ENCODE results near the gene SYNPO2.

DNA sequence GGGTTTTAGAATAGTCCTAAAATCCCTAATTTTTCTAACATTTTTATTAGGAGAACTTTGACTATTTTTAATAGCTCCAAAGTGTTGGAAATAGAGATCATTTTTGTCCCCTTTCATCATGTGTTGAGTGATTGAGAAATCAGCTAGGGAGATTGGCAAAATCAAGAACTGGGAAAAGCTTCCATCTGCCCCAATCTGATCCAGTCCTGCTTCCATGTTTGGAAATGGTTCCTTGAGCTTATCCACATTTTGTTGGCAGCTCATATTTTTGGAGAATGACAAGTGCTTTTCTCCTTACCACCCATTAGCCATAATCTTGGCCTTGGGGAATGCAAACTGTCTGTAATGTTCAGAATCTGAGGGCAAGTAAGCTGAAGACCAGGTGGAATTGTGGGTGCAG lies 73.9 kb downstream of the SYNPO2 start:
- TF ChIP-seq, protein P1, sequence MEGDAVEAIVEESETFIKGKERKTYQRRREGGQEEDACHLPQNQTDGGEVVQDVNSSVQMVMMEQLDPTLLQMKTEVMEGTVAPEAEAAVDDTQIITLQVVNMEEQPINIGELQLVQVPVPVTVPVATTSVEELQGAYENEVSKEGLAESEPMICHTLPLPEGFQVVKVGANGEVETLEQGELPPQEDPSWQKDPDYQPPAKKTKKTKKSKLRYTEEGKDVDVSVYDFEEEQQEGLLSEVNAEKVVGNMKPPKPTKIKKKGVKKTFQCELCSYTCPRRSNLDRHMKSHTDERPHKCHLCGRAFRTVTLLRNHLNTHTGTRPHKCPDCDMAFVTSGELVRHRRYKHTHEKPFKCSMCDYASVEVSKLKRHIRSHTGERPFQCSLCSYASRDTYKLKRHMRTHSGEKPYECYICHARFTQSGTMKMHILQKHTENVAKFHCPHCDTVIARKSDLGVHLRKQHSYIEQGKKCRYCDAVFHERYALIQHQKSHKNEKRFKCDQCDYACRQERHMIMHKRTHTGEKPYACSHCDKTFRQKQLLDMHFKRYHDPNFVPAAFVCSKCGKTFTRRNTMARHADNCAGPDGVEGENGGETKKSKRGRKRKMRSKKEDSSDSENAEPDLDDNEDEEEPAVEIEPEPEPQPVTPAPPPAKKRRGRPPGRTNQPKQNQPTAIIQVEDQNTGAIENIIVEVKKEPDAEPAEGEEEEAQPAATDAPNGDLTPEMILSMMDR (IDR thresholded peaks at IDR 0.05 in 4 of 5, conservative IDR thresholded peaks at IDR 0.05 in 1 of 5), result no peak
- no peak for TF ChIP-seq POLR2A (IDR thresholded peaks at IDR 0.05)

Data from gastrocnemius medialis (tissue), 4 donors.